ENCODE data around the gene PRKAB2. TPM values are rescaled to one million over a fixed set of nuclear protein-coding genes. Genes with fewer than 3 reads are reported as not detected.

The PRKAB2 gene
- total RNA-seq, 1 experiment from 2014 or later: 17.8 TPM

DNA sequence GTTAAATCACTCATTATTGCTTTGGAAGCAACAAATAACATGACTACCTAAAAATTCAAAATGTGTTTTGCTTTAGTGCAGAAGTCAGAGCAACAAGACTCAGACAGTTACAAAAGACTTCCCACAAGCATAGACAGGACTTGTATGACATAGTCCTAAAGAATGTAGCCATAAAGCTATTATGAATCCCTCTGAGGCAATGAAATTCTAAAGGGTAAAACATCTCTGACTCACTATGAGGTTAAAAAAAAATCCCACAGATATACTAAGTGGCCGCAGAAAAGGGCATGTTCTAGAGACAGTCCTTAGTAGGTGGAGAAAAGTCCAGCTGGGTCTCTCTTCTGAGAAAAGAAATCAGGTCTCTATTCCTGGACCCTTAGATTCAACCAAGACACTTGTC is 4.9 kb downstream of the PRKAB2 start:
- TF ChIP-seq, protein P1, sequence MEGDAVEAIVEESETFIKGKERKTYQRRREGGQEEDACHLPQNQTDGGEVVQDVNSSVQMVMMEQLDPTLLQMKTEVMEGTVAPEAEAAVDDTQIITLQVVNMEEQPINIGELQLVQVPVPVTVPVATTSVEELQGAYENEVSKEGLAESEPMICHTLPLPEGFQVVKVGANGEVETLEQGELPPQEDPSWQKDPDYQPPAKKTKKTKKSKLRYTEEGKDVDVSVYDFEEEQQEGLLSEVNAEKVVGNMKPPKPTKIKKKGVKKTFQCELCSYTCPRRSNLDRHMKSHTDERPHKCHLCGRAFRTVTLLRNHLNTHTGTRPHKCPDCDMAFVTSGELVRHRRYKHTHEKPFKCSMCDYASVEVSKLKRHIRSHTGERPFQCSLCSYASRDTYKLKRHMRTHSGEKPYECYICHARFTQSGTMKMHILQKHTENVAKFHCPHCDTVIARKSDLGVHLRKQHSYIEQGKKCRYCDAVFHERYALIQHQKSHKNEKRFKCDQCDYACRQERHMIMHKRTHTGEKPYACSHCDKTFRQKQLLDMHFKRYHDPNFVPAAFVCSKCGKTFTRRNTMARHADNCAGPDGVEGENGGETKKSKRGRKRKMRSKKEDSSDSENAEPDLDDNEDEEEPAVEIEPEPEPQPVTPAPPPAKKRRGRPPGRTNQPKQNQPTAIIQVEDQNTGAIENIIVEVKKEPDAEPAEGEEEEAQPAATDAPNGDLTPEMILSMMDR (conservative IDR thresholded peaks at IDR 0.05): no peak
- Histone ChIP-seq H3K9me3 (ENCODE audit: control insufficient read depth, low read depth, low read length) (no peaks in the 10 kb centered on the region), H4K5ac (ENCODE audit: insufficient read length, low read depth, low read length) (no peak overlapping the region), H3K4me2 (ENCODE audit: insufficient read depth, insufficient read length, low read length) (no peak overlapping the region), H3K4me1 (ENCODE audit: insufficient read depth, low read length) (no peaks in the 10 kb centered on the region), H4K8ac (replicated peaks; ENCODE audit: insufficient read length, low read depth, low read length) (no peak overlapping the region), H2BK12ac (ENCODE audit: insufficient read length, low read depth, low read length) (no peak overlapping the region), H3K56ac (ENCODE audit: insufficient read length, low read depth, low read length) (no peak overlapping the region), H3K79me2 (ENCODE audit: insufficient read depth, low read length) (peaks cover 7% of the 10 kb centered on the region; the same call in 1 of the 2 replicates), H3K18ac (ENCODE audit: insufficient read length, low read depth, low read length) (no peak overlapping the region), H3K27ac (ENCODE audit: insufficient read length, low read depth, low read length) (no peak overlapping the region), H4K91ac (ENCODE audit: insufficient read length, low read depth, low read length) (no peak overlapping the region), H2BK20ac (ENCODE audit: low read depth, low read length, poor library complexity, severe bottlenecking) (no peak overlapping the region), H2AFZ (ENCODE audit: low read length) (no peak overlapping the region), H2BK120ac (ENCODE audit: low read depth, low read length, poor library complexity, severe bottlenecking) (no peak overlapping the region), H3K9ac (ENCODE audit: extremely low read depth, insufficient read length, low read length) (no peak overlapping the region), H3K23ac (ENCODE audit: insufficient read length, low read depth, low read length) (no peak overlapping the region), H3K27me3 (ENCODE audit: insufficient read depth, low read length) (no peaks in the 10 kb centered on the region), H2BK15ac (ENCODE audit: low read depth, low read length) (no peak overlapping the region), H3K79me1 (ENCODE audit: insufficient read depth, low read depth, low read length, poor library complexity, severe bottlenecking) (no peaks in the 10 kb centered on the region), H4K20me1 (ENCODE audit: control insufficient read depth, insufficient read depth, insufficient read length) (no peaks in the 10 kb centered on the region), H2AK5ac (ENCODE audit: insufficient read length, low read length) (no peak overlapping the region), H3K4ac (ENCODE audit: low read depth, low read length) (no peak overlapping the region), H3K14ac (ENCODE audit: insufficient read depth, low read length) (no peak overlapping the region), H3K23me2 (ENCODE audit: insufficient read length, low read depth, low read length, poor library complexity, severe bottlenecking) (peaks cover 11% of the 10 kb centered on the region), H3T11ph (ENCODE audit: low read length) (no peak overlapping the region), H2BK5ac (ENCODE audit: insufficient read length, low read length) (no peak overlapping the region)
- no peaks in the 10 kb centered on the region for H3K27me3 Mint-ChIP-seq (ENCODE audit: low read depth)
- no peak overlapping the region for H3K4me3 Mint-ChIP-seq
- DNase-seq: no peak
- peaks cover 29 to 31% of the 10 kb centered on the region in 2 experiments for H3K4me1 Mint-ChIP-seq
- no peaks in the 10 kb centered on the region for H3K9me3 Mint-ChIP-seq
- H3K27ac Mint-ChIP-seq: no peak overlapping the region
- H3K36me3 Mint-ChIP-seq (ENCODE audit: insufficient read depth in 1 of 3, low read depth in 3 of 3): peaks cover 16 to 40% (median 34%) of the 10 kb centered on the region in 3 experiments; a peak in 6 of 7 replicates
- WGBS (ENCODE audit: extremely low coverage, insufficient read length, low lambda C conversion rate): no CpG with 5 or more reads among the region's 1 CpG
